Endothelial cell of umbilical vein (primary cell): Measurements from ENCODE around the gene DAB2.

Source experiments
- GATA2 ChIP-seq: IDR thresholded peaks from 2 replicates; pipeline ENCODE4 v1.7.0; 2011; ENCODE audit warnings: low read depth, mild to moderate bottlenecking, moderate library complexity, mixed read lengths, low read length; ENCODE audit not compliant: insufficient read length, insufficient read depth
- POLR2A ChIP-seq: IDR thresholded peaks from 2 replicates; pipeline ENCODE4 v1.6.1; 2012; ENCODE audit warnings: low read depth, mild to moderate bottlenecking, control low read depth, low read length
- POLR2AphosphoS5 ChIP-seq: IDR thresholded peaks from 2 replicates; pipeline ENCODE4 v1.6.1; 2012; ENCODE audit warnings: low read depth, mild to moderate bottlenecking, control low read depth, low read length, moderate library complexity; ENCODE audit not compliant: insufficient read depth
- TF ChIP-seq, protein P1 (sequence below), 2 donors: IDR thresholded peaks; 1 replicate in 1 of 2; 2 replicates in 1 of 2; pipeline ENCODE4 v1.5.1; 2011; ENCODE audit warnings: low read length in 2 of 2, mild to moderate bottlenecking in 2 of 2, moderate library complexity in 2 of 2, control low read depth in 1 of 2, inconsistent platforms in 1 of 2, low read depth in 1 of 2; ENCODE audit not compliant: insufficient read depth in 1 of 2; ENCODE audit errors: extremely low read depth in 1 of 2
- TF ChIP-seq, protein P2 (sequence below): IDR thresholded peaks from 2 replicates; pipeline ENCODE4 v1.6.1; 2011; ENCODE audit not compliant: insufficient read depth, insufficient read length

GRCh38 chr5:39452846-39453245, 28.1 kb upstream of the DAB2 start:
- no peak for TF ChIP-seq GATA2
- TF ChIP-seq, protein P1, sequence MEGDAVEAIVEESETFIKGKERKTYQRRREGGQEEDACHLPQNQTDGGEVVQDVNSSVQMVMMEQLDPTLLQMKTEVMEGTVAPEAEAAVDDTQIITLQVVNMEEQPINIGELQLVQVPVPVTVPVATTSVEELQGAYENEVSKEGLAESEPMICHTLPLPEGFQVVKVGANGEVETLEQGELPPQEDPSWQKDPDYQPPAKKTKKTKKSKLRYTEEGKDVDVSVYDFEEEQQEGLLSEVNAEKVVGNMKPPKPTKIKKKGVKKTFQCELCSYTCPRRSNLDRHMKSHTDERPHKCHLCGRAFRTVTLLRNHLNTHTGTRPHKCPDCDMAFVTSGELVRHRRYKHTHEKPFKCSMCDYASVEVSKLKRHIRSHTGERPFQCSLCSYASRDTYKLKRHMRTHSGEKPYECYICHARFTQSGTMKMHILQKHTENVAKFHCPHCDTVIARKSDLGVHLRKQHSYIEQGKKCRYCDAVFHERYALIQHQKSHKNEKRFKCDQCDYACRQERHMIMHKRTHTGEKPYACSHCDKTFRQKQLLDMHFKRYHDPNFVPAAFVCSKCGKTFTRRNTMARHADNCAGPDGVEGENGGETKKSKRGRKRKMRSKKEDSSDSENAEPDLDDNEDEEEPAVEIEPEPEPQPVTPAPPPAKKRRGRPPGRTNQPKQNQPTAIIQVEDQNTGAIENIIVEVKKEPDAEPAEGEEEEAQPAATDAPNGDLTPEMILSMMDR (IDR thresholded peaks at IDR 0.05; ENCODE audit: extremely low read depth in 1 of 2, insufficient read depth in 1 of 2, low read depth in 1 of 2, low read length in 2 of 2), result no peak
- no peak for TF ChIP-seq POLR2A
- no peak for TF ChIP-seq POLR2AphosphoS5
- TF ChIP-seq, protein P2, sequence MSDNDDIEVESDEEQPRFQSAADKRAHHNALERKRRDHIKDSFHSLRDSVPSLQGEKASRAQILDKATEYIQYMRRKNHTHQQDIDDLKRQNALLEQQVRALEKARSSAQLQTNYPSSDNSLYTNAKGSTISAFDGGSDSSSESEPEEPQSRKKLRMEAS, result no peak
